Measurements from ENCODE around the gene KLF13.

KLF13 gene

DNA sequence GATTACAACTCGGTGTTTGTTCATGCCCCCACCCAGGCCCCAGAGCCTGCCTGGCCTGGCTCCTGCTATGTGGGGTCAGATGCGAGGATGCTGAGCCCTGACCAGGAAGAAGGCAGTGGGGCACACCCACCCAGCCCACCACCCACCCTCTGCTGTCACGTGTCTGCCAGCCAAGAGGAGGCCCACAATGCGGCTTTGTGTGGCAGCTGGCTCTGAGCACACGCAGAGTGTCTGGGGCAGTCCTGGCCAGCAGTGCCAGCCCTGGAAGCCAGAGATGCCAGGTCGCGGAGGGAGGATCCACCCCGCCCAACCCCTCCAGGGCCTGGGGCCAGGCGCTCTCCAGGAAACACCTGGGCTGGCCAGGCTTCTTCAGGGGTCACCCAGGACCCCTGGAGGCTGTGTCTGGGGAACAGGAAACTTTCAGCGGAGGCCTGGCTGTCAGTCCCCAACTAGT, 26.4 kb upstream of the KLF13 start:
- no peak for DNase-seq (ENCODE audit: low read depth in 2 of 2)

GRCh38 chr15:31300981-31301672, 25.5 kb upstream of the KLF13 start:
- DNase-seq (ENCODE audit: low read depth in 2 of 2), result no peak

- no peak for DNase-seq (ENCODE audit: low read depth in 2 of 2)
Measured at GRCh38 chr15:31301673-31301990, 25.0 kb upstream of the KLF13 start.

DNA sequence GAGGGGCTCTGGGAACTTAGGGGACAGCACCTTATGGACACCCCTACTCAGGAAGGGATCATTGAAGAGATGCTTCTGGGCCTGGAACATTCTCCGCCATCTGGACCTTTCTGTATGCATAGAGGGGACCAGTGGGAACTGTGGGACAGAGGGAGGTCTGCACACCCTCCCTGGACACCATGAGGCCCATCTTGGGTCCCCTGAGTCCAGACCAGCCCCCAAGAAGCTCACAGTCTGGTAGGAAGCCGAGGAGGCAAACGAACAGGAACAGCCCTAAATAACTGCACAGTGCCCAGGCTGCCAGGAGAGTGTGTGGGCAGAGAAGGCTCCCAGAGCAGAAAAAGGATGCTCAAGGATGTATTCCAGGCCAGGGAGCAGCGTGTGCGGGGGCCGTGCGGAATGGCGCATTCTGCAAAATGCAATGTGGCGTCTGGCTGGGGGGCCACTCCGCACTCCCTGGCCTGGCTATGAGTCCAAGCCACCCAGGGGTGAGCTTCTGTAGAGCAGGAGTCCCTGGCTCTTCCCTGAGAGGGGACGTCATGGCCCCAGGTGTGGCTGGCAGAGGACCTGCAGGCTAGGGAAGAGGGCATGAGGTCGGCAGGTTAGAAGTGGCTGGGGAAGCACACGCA, 24.5 kb upstream of the KLF13 start:
- DNase-seq (ENCODE audit: low read depth in 2 of 2), result no peak

DNA sequence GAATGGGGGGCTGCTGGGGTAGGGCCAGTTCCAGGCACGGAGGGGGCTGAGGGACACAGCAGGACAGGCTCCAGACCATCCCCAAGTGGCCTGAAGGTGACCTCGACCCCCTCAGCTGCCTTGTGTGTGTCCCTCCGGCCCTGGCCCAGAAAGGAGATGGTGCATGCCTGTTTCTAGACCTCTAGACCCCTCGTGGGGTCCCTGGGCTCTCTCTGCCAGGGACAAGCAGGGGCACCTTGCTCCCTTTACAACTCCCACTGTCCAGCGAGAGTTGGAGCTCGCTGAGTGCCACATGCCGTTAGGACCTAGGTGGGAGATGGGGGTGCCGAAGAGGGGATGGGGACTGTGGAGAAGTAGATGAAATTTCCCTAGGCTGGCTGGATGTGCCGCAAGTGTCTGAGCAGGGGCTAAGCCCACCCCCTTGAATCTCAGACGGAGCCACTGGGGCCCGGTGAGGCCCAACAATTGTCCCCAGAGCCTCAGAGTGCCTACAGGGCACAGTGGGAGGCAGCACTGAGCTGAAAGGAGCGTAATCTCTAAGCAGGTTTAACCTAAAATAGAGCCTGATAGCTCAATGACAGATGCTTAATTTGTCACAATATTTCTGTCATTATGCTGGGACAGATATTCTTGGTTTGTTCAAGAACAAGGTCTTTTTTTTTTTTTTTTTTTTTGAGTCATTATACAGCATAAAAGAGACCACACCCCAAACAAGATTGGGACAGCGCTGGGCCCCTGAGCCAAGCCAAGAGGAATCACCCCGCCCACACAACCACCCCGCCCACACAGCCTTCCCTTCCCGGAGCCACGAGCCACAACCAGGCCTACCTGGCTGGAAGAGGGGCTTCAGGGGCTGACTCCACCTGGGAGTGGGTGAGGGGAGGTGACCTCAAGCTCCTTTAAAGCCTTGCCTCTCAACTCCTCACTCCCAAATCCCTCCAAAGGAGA, 23.6 kb upstream of the KLF13 start:
- DNase-seq (ENCODE audit: low read depth in 2 of 2), result no peak

- DNase-seq (ENCODE audit: low read depth in 2 of 2), result no peak
Measured at GRCh38 chr15:31303726-31304648, 22.6 kb upstream of the KLF13 start.

DNA sequence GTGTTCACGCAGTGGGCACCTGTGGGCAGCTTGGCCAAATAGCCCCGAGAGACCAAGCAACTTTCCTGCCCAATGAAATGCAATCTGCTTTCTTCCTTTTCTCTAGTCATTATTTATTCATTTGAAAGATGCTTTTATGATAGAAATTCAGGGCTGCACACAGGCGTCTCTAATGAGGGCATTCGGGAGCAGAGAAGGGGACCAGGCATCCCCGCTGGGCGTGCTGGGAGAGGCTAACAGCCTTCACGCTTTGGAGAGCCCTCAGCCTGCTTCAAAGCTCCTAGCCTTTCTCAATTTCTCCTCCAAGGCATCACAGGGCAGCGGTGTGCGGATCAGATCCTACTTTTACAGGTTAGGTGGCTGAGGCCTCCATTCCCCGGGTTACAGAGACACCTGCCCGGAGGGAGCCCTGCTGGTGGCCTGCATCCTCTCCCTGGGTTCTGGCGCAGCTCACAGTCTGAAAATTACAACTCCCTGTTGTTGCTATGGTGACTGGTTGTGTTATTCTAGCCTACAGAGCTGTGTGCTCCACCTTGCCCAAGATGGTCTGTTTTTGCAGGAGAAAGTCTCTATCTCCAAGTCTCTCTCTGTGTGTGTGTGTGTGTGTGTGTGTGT, 21.8 kb upstream of the KLF13 start:
- DNase-seq (ENCODE audit: low read depth in 2 of 2), result no peak

DNA sequence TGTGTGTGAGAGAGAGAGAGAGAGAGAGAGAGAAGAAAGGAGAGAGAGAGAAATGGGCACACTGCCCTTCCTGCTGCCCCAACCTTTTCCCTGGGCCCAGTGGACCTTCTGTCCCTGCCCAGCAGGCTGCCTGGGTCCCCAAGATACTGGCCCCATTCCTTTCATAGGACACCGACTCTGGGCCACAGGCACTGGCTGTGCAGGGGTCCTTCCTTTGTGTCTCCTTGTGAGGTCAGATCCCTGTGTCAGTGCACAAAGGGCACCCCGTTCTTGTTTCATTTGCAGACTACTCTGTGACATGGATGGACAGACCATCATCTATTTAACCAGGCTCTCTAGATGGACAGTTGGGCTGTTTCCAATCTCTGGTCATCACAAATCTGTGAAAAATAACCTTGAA, 21.3 kb upstream of the KLF13 start:
- no peak for DNase-seq (ENCODE audit: low read depth in 2 of 2)

GRCh38 chr15:31305796-31306425, 20.7 kb upstream of the KLF13 start:
- no peak for DNase-seq (ENCODE audit: low read depth in 2 of 2)

DNA sequence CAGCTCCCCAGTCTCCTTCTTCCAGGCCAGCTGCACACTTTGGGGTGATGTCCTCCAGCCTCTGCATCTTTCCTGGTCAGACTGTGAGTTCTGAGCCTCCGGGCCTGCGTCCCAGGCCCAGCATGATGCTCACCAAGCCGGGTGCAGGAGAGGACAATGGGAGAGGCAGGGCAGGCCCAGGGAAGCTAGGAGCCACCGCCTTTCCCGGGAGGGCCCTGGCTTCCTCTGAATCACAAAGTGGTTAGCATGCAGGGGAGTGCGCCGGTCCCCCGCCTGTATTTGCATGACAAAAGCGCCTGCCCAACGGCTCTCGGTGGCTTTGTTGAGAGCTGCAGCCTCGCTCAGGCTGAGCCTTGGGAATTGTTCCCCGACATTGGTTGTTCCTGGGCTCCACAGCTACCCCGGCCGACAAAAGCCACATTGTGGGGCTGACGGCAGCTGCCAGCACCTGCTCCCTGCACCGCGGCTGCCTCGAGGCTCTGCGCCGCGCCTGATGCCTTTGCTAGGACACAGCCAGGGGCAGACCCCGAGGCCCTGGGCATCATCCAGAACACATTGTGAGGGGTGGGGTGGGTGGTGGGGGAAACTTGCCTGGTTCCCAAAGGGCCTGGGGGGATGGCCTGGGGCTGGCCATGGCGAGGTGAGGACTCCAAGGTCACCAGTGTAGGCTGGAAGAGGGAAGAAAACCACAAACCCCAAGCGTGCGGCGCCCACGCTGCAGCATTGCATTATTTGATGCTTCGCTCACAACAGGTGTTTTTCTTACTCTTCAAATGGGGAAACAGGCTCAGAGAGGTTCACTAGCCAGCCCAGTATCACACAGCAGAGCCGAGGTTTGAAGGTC, 20.0 kb upstream of the KLF13 start:
- no peak for DNase-seq (ENCODE audit: low read depth in 2 of 2)

DNA sequence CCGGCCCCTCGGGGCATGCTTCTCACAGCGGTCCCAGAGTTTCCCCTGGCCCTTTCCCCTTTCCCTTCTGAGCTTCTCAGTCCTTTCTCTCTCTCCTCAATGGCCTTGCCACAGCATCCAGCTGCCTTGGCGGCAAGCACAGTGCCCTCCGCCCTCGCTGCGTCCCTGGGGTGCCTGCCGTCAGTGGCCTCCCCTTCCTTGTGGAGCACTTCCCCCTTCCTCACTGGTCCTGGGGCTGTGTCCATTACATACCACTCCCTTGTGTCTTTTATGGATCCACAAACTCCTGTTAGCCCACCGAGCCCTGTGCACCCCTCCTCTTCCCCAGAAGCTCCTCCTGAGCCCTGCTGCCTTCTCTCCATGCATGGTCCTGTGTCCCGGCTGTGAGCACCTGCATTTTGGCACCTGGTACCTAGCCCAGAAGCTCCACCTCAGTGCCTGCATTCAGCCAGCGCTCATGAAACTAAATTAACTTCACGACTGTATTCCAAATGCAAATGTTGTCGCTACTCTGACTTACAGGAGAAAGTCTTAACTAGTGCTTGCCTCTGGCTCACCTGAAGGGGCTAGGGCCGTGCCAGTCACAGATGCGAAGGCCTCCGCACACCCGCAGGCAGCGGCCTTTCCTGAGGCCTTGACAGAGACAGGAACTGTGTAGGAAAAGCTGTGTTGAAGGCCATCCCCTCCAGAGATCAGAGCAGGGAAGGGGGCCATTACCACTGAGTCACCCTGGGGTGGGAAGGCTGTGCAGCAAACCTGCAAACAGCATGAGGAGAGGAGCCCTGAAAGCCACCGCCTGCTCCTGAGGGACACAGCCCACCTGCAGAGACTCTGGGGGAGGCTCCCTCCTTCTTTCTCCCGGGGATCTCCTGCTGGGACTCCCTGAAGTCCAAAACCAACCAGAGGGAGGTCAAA, 19.1 kb upstream of the KLF13 start:
- DNase-seq (ENCODE audit: low read depth in 2 of 2), result no peak

- no peak for DNase-seq (ENCODE audit: low read depth in 2 of 2)
Measured at GRCh38 chr15:31308185-31308639, 18.4 kb upstream of the KLF13 start.

DNA sequence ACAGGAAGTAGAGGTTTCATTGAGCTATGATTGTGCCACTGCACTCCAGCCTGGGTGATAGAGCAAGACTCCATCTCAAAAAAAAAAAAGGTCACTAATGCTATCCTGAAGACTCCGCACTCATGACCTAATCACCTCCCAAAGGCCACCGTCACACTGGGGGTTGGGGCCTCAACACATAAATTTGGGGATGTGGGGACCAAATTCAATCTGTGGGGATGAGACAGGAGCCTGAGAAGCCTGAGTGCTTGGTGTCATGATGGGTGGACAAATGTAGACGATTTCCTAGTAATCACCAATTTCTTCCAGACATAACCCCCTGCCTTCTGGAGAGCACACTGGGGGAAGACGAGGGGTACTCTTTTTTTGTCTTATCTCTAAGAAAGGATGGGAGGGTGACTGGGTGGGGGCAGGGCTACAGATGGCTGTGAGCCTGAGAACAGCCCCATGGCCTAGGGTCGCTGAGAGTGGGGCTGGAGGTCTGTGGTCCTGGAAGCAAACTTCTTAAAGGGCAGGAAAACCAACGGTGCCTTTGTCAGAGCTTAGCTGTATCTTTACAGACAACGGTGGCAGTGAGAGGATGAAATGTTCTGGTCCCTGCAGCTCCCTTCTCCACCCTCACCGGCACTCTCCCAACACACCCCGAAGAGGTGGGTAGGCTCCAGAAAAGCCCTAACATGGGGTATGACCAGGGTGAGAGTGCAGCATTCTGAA, 16.6 kb upstream of the KLF13 start:
- DNase-seq (ENCODE audit: low read depth in 2 of 2), result no peak

DNA sequence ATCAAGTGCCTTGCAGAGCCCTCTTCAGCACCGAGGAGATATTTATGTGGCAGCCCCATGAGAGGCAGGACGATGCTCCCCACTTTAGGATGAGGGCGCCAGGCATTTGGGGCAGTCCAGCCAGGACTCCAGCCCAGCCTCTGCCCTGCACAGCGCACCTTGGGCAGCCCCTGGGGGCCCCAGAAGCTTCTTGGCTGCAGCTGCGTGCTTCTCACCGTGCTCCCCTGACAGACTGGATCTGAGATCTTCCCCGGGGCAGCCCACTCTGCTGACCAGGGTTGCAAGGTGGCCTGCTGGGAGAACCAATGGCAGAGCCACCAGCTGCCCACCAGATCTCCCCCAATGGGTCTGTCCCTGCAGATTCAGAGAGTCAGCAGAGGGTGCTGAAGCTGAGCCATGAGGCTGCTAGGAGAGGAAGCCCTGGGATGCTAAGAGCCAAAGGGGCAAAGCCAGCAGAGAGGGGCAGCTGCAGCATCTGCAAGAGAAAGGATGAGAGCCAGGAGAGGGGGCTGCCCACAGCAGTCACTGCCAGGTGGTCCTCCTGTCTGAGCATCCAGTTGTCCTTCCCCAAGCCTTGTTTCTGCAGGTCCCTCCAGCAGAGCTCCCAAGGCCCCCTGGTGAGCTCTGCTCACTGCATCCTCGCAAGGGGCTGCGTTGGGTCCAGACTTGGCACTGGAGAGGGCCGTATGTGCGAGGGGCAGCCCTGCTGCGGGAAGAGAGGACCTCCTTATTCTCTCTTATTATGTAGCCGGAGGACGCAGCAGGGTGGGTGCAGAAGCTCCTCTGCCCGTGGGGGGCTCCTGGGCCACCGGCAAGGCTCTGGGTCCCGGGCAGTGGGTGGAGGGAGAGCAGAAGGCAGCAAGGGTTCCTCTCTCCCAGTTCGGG, 14.7 kb upstream of the KLF13 start:
- DNase-seq (ENCODE audit: low read depth in 2 of 2), result no peak

GRCh38 chr15:31313223-31313622, 13.4 kb upstream of the KLF13 start:
- no peak for DNase-seq (ENCODE audit: low read depth in 2 of 2)

DNA sequence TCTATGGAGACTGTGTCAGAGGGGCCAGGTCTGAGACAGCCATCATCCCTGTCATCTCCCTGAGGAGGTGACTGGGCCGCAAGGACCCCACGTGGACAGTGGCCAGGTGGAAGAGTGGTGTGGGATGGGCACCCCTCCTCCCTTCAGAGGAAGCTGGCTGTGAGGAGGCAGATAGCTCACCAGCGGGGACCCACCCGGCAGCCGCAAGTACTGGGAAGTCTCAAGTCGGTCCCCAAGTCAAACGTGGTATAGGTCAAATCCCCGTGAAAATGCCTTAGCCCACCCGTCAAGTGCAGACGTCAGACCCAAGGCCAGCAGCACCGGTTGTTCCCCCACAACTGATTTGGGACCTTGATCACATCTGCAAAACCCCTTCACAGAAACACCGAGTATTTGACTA, 12.3 kb upstream of the KLF13 start:
- DNase-seq (ENCODE audit: low read depth in 2 of 2), result no peak

Data from activated CD8-positive, alpha-beta memory T cell treated with anti-CD3 and anti-CD28 coated beads for 4 hours (primary cell).